ENCODE measurements around the gene MCRS1. TPM values are rescaled to one million over a fixed set of nuclear protein-coding genes. Genes with fewer than 3 reads are reported as not detected.
"Not testable (repeated sequence)": the region's sequence is repeated elsewhere in the genome, so short reads cannot be mapped to it uniquely, and the experiment has no call there.

MCRS1 gene
- polyA plus RNA-seq, 3 donors: 26.5 to 42.7 (median 38.3) TPM

DNA sequence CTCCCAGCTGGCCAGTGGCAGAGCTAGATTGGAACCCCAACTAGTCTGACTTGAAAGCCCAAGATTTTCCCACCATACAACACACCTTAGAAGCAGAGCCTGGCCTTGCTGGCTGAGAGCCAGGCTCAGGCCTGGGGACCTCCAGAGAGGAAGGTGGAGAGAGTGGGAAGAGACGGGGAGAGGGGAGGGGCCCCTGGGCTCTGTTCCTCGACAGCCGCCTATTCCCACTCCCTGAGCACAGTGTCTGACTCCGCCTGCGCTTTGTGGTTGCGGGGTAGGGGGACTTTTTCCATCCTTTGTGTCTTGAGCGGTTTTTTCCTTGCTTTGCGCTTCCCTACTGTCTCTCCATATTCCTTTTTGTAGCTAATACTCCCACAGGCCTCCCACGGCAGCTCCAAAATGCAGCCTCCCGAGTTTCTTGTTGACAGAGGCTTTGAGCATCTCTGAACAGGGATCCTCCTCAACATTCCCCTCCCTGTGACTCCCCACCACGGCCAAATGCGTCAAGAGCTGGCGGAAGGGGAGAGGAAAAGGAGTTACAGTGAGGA is 33.1 kb downstream of the MCRS1 start:
- 54 to 83% (median 66%) methylated on average over 12 to 13 of the region's 13 CpGs for WGBS, 3 donors
- H3K27ac ChIP-seq (ENCODE audit: low read depth, low read length): no peak overlapping the region

DNA sequence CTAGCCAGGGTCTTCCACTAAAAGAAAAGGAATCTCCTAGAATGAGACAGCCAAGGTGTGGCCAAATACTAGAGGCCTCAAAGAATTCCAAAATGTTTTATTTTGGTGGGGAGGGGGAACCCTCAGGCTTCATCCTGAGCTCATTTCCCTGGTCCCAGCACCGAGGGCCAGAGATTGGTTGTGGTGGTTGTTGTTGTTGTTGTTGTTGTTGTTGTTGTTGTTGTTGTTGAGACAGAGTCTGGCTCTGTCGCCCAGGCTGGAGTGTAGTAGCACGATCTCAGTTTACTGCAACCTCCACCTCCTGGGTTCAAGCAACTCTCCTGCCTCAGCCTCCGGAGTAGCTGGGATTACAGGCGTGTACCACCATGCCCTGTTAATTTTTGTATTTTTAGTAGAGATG is 33.8 kb downstream of the MCRS1 start:
- 84 to 95% (median 90%) methylated on average over 5 of the region's 5 CpGs for WGBS, 3 donors
- not testable (repeated sequence) for H3K27ac ChIP-seq (ENCODE audit: low read depth, low read length)

DNA sequence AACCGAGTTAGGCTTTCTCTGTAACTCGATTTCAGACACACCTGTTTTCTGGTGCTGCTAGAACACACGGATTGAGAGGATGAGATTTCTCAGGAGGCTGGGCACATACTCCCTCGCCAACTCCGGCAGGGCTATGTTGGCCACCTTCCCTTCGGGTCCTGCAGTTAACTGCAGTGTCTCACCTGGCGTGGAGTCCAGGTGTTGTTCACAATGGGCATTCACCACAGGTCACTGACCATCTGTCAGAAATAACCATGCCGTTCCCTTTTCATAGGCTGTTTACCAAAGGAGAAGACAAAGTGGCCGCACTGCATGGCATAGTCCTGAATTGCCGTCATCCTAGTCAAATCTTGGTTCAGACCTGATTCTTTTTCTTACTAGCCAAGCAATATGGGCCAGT is 34.6 kb downstream of the MCRS1 start:
- no peak overlapping the region for H3K27ac ChIP-seq (ENCODE audit: low read depth, low read length)
- WGBS, 3 donors: 46 to 92% (median 86%) methylated on average over 10 of the region's 10 CpGs

DNA sequence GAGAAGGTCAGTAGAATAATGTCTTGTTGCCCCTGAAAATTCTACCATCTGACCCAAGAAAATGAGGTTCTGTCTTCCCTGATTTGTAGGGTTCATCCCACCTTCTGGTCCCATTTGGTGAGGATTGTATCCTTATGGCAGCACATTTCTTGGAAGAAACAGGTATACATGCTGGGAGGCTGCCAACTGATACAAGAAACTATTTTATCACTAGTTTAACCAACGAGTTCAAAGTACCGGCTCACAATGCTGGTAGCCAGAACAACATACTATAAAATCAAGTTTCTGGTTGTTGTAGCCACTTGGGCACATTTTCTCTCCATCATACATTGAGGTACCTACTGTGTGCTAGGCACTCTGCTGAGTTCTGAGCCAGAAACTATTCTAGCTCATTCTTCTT is 36.2 kb downstream of the MCRS1 start:
- WGBS, 3 donors: 33 to 83% (median 82%) methylated on average over 2 of the region's 2 CpGs
- H3K27ac ChIP-seq (ENCODE audit: low read depth, low read length): no peak overlapping the region

DNA sequence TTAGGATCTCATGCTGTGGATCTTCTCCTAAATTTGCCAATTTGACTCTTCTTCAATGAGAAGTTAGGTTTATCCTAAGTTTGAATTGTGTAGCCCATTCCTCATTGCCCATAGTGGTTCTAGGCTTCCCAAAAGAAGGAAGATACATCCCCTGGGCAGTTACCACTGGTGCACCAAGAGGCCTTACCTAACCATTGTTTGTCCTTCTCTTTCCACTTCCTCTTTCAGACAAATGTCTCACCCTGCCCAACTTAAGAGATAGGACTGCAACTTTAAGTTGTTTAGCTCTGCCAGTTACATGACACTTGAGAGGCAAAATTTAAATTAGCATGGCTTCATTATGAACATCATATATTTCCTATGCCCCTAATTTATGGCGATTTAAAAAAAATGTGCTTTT is 38.5 kb downstream of the MCRS1 start:
- no peak overlapping the region for H3K27ac ChIP-seq (ENCODE audit: low read depth, low read length)
- 84 to 91% (median 88%) methylated on average over 1 of the region's 1 CpG for WGBS, 3 donors

DNA sequence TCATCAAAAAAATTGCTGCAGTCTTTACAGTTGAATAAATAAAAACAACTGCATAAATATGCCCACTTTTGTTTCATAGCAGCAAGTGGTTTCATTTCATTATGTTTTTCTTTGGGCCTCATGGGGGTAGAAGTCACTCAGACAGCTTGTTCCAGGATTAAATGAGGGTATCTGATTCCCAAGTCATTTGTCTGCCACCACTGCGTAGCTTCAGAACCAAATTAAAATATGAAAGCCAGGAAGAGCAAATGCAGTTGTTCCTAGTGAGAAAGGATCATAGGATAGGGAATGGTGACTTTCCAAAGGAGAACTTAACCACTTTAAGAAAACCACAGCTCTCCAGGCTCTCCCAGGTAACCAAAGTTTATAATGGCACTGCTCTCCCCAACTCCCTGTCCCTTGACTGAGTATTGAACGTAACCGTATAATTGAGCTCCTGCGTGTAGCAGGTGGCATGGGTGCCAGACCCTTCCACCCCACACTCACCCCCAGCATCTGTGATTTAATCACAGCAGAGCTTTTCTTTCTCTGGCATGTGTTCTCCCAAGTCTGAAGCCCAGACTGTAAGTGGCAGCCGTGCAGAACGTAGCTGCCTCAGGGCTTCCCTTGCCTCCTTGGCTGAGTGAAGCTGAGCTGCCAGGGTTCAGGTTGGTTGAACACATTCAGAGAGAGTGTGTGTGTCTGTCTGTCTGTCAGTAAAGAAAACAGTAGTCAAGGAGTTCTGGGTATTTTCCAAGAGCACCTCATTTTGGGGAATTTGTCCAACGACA is 40.4 kb downstream of the MCRS1 start:
- 69 to 97% (median 93%) methylated on average over 7 of the region's 7 CpGs for WGBS, 3 donors
- H3K27ac ChIP-seq (ENCODE audit: low read depth, low read length): no peak overlapping the region

DNA sequence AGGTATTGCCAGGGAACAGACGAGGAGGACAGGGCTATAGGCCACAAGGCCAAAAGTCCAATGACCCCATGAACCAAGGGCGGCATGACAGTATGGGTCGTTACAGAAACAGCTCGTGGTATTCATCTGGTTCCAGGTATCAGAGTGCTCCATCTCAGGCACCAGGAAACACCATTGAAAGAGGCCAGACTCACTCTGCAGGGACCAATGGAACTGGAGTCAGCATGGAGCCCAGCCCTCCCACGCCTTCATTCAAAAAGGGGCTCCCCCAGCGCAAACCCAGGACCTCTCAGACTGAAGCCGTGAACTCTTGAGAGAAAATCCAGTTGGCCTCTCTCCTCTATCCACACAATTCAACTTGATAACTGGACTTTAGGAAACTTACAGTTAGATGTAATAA is 42.0 kb downstream of the MCRS1 start:
- H3K27ac ChIP-seq (ENCODE audit: low read depth, low read length): no peak overlapping the region
- WGBS, 3 donors: 95 to 96% (median 96%) methylated on average over 7 of the region's 7 CpGs

DNA sequence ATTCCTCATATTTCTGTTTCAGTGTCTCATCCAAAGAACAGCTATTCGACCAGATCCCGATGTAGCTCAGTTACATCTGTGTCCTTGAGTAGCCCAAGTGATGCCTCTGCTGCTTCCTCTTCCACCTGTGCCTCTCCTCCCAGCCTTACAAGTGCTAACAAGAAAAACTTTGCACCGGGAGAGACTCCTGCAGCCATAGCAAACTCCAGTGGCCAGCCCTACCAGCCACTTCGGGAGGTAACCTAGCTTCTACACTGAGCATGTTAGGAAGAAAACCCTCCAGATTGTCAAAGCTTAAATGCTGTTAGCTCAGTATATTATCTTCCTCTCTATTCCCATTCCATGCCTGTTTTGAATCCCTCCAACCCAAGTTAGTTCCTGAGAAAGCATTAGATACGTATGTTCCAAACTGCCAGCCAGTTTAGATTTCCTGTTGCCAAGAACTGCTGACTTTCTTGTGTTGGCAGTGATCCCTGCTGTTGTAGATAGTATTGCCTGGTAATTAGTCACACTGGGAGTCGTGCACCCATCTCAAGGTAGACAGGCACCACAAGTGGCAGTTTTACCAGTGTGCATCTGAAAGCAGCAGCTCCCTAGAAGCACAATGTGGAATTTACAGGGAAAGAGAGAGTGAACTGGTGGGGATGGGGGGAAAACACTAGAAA is 43.1 kb downstream of the MCRS1 start:
- 48 to 83% (median 82%) methylated on average over 6 of the region's 6 CpGs for WGBS, 3 donors
- no peak overlapping the region for H3K27ac ChIP-seq (ENCODE audit: low read depth, low read length)

DNA sequence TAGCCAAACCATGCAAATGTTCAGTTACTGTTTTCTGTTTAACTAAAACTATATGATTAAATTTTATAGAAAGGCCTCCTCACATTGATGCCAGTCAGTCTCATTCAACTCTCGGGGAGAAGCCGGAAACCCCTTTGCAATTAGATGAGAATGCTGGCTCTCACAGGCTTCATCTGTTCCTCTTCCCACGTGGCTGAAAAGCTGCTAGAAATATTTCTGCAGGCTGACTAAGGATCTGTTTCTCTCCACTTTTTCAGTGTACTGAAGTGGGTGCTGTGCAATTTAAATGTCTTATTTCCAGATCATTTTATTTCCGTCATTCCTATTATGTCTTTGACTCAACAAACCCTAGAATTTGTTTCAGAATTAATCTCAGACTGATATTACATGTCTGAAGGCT is 46.6 kb downstream of the MCRS1 start:
- H3K27ac ChIP-seq (ENCODE audit: low read depth, low read length): no peak overlapping the region
- WGBS, 3 donors: 54 to 92% (median 91%) methylated on average over 4 of the region's 4 CpGs

DNA sequence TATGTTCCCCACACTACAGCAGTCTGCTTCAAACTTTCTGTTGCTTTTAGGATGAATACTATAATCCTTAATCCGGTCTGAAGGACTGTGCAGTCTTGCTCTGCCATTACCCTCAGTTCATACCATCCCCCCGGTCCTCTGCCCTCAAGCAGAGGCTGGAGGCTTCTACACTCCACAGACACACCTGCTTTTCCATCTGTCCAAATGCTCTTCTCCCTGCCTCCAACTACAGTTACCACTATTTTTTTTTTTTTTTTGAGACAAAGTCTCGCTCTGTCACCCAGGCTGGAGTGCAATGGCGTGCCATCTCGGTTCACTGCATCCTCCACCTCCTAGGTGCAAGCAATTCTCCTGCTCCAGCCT is 48.4 kb downstream of the MCRS1 start:
- no peak overlapping the region for H3K27ac ChIP-seq (ENCODE audit: low read depth, low read length)
- WGBS, 3 donors: 98 to 99% (median 98%) methylated on average over 5 of the region's 5 CpGs

DNA sequence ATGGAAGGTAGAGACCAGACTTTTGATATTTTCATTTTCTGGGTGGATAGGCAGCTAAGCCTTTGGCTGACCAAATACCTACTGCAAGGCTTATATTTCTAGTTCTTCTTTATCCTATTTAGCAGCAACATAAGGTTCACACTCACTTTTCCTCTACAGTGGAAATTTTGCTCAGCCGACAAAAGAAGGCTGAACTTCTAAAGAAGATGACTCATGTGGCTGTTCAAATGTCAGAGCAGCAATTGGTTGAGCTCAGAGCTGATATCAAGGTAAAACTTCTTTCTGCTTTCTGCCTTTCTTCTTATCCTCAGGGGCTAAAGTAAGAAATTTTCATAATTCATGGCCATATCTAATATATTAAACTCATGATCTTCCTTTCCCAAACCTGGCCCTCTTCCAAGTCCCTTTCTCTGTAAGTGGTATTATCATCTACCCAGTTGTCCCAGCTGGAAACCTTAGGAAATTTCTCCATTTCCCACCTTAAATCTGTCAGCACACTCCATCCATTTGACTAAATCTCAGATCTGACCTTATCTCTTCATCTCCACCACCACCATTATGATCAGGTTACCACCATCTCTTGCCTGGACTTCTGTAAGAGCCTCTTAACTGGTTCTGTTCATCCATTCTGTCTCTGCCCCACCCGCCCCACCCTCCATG is 48.9 kb downstream of the MCRS1 start:
- WGBS, 3 donors: 73 to 89% (median 82%) methylated on average over 2 of the region's 2 CpGs
- H3K27ac ChIP-seq (ENCODE audit: low read depth, low read length): no peak overlapping the region

DNA sequence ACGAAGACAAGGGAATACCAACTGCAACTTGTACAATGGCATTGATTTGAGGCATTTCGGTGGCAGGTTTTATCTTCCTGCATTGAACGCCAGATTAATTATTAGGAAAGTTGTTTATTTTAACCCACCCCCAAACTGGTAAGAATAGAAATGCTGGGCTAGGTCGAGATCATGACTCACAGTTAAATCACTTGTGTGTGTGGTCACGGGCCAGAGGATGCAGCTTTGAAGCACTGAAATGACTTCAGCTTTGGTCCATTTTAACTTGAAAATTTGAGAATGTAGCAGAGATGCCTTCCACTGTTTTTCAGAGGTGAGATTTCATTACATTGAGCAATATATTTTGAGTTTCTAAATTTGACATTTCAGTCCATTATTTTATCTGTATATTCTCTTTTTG is 52.7 kb downstream of the MCRS1 start:
- H3K27ac ChIP-seq (ENCODE audit: low read depth, low read length): no peak overlapping the region
- WGBS, 3 donors: 41 to 89% (median 85%) methylated on average over 5 of the region's 5 CpGs

DNA sequence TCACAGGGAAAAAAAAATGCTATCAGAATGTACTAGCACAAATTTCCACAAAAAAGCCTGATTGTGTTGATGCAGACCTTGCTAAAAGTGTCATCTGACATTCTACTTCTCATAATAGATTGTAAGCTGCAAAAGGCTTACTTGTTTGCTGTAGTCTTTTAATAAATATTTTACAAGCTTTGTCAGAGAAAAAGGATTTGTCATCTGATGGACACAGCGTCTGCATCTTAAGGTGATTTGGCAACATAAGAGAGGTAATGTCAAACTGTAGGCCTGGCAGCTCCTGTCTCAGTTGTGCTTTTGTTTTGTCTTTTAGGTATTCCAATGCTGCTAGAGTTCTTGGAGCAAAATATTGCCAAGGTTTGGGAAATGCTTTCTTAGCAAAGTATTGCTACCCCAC is 55.4 kb downstream of the MCRS1 start:
- WGBS, 3 donors: 83 to 89% (median 86%) methylated on average over 1 of the region's 1 CpG
- H3K27ac ChIP-seq (ENCODE audit: low read depth, low read length): no peak overlapping the region

DNA sequence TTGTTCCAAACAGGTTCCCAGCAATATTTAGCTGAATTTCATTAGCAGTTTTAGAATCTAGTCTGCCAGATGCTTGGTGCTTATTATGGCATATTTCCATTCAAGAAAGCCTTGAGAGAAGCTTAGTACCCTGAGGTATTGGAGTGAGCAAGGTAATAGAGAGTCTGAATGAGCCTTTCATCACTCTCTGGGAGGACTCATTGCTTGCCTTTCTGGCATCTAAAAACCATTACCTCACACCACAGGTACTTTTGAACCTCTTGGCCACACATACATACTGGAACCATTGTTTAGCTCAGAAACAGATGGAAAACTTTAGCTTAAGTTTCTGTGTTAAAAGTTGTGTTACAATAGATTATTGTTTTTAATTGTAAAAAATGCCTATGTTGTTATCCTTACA is 56.5 kb downstream of the MCRS1 start:
- H3K27ac ChIP-seq (ENCODE audit: low read depth, low read length): no peak overlapping the region

DNA sequence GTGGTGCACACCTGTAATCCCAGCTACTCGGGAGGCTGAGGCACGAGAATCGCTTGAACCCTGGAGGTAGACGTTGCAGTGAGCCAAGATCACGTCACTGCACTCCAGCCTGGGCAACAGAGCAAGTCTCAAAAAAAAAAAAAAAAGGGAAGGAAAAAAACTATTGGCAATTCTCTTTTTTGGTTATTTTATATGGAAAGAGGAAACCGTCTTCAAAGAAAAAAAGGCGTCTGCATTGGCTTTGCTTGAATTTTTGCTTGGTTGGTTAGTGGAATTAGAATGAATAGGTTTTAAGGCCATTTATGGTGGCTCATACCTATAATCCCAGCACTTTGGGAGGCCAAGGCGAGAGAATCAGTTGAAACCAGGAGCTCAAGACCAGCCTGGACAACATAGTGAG is 58.3 kb downstream of the MCRS1 start:
- WGBS, 3 donors: 74 to 93% (median 83%) methylated on average over 8 of the region's 8 CpGs
- not testable (repeated sequence) for H3K27ac ChIP-seq (ENCODE audit: low read depth, low read length)

Other genes starting within 250 kb of the MCRS1 start
- gene TROAP, start 244.9 kb downstream of the MCRS1 start, polyA plus RNA-seq: 1 to 10 TPM in 1 of 3 donors, under 1 TPM in 2; 0.22 to 2.4 (median 0.33) TPM
- gene C1QL4, start 231.0 kb downstream of the MCRS1 start, polyA plus RNA-seq: not detected
- 1 to 10 TPM in 1 of 3 donors, under 1 TPM in 2; 0.22 to 4.0 (median 0.62) TPM for gene DNAJC22, start 221.3 kb downstream of the MCRS1 start, polyA plus RNA-seq
- 10 to 100 TPM in 1 of 3 donors, 1 to 10 TPM in 2; 4.8 to 13.4 (median 5.0) TPM for gene SPATS2, start 200.7 kb downstream of the MCRS1 start, polyA plus RNA-seq
- gene KCNH3, start 29.1 kb downstream of the MCRS1 start, polyA plus RNA-seq: 1 to 10 TPM in 1 of 3 donors, under 1 TPM in 2; 0.21 to 1.8 (median 0.32) TPM
- gene FAM186B, start 37.5 kb upstream of the MCRS1 start, polyA plus RNA-seq: 1 to 10 TPM in 1 of 3 donors, under 1 TPM in 2; 0.25 to 1.7 (median 0.67) TPM
- 10 to 100 TPM; 10.1 to 13.4 (median 10.6) TPM for gene PRPF40B, start 55.4 kb upstream of the MCRS1 start, polyA plus RNA-seq
- gene FMNL3, start 139.3 kb upstream of the MCRS1 start, polyA plus RNA-seq: 1 to 10 TPM; 1.2 to 8.0 (median 7.5) TPM
- 100 to 1,000 TPM; 120 to 351 (median 210) TPM for gene TMBIM6, start 173.4 kb upstream of the MCRS1 start, polyA plus RNA-seq